Astrocyte of the cerebellum (primary cell): ENCODE results near the gene PTPRC.

Source experiments
- DNase-seq: peaks from one replicate; pipeline ENCODE4 v3.0.0-alpha.2; 2011; ENCODE audit warnings: low read depth
- H3K4me3 ChIP-seq: 2 replicates; pipeline ENCODE4 v1.5.1; 2011; ENCODE audit warnings: mild to moderate bottlenecking, low read depth, low read length, moderate library complexity
- CTCF ChIP-seq: IDR thresholded peaks from 2 replicates; pipeline ENCODE4 v1.5.1; 2012; ENCODE audit warnings: low read length, low read depth, moderate library complexity, mild to moderate bottlenecking; ENCODE audit errors: missing control alignments
- in situ Hi-C: cut with HindIII; loops from 2 replicates; pipeline ENCODE4 v1.10.0; 2017; ENCODE audit warnings: low sequenced_read_pairs

Gene PTPRC

GRCh38 chr1:198628067-198628455 lies 10.8 kb upstream of the PTPRC start:
- in situ Hi-C loops: no loop called here
- H3K4me3 ChIP-seq: no peak overlapping the region
- no peak for DNase-seq
- no peak for TF ChIP-seq CTCF

DNA sequence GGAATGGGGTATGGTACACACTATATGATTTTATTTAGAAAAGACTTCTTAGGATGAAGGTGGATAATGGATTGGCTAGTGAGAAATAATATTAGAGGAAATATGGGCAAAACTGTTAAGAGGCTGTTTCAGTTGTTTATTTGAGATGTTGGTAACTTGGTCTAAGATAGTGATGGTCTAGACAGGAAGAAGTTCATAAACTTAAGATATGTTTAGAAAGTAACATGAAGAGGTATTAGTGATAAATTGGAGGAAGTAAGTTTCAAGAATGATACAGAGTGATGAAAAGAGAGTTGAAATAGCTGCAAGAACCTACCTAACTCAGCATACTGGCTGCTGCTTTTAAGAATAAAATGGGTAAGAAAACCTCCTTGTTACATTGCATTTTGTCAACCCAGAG lies 9.2 kb upstream of the PTPRC start:
- in situ Hi-C loops: no loop called here
- H3K4me3 ChIP-seq: no peak overlapping the region
- DNase-seq: no peak
- TF ChIP-seq CTCF: no peak

- DNase-seq: no peak
- in situ Hi-C loops: no loop called here
- H3K4me3 ChIP-seq: no peak overlapping the region
- TF ChIP-seq CTCF: no peak
These were observed 8.0 kb upstream of the PTPRC start for GRCh38 chr1:198630863-198631262.

GRCh38 chr1:198631292-198631691 lies 7.5 kb upstream of the PTPRC start:
- in situ Hi-C loops: no loop called here
- TF ChIP-seq CTCF: no peak

GRCh38 chr1:198632007-198632406 lies 6.8 kb upstream of the PTPRC start:
- no peak for TF ChIP-seq CTCF
- no peak overlapping the region for H3K4me3 ChIP-seq
- in situ Hi-C loops: no loop called here
- DNase-seq: no peak

More at GRCh38 chr1:198631292-198631691, 7.5 kb upstream of the PTPRC start:
- H3K4me3 ChIP-seq: no peak overlapping the region
- no peak for DNase-seq

DNA sequence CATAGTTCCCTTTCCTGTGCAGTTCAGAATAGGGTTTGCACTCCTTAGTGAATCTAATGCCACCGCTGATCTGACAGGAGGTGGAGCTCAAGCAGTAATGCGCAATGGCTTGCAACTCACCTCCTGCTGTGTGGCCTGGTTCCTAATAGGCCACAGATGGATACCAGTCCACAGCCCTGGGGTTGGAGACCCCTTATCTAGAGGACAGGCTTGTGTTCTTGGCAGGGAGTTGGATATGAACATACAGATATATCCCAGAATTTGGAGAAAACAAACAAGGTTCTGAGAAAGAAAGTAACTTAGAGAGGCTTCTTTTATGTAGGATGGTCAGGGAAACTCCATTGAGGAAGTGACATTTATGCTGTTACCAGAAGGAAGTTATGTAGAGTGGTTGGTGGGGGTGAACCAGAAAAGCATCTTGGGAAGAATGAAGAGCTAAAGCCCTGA lies 5.1 kb upstream of the PTPRC start:
- no peak for TF ChIP-seq CTCF
- no peak for DNase-seq
- no peak overlapping the region for H3K4me3 ChIP-seq
- in situ Hi-C loops: no loop called here

- H3K4me3 ChIP-seq: no peak overlapping the region
- no peak for TF ChIP-seq CTCF
- no peak for DNase-seq
- in situ Hi-C loops: no loop called here
These were observed 2.9 kb upstream of the PTPRC start for GRCh38 chr1:198635964-198636363.
